ENCODE results near the gene NOX5. TPM values are rescaled to one million over a fixed set of nuclear protein-coding genes. Genes with fewer than 3 reads are reported as not detected.

Gene NOX5
- total RNA-seq, 2 experiments from 2014 or later: not detected

GRCh38 chr15:69093614-69094013 lies 79.1 kb downstream of the NOX5 start:
- POLR2A ChIA-PET: no interaction called here
- CTCF ChIA-PET: no interaction called here

- POLR2A ChIA-PET: no interaction called here
- CTCF ChIA-PET: no interaction called here
Measured at GRCh38 chr15:69094124-69094921, 79.8 kb downstream of the NOX5 start.

- CTCF ChIA-PET: no interaction called here
- POLR2A ChIA-PET: no interaction called here
Measured at GRCh38 chr15:69095274-69095673, 80.8 kb downstream of the NOX5 start.

- CTCF ChIA-PET: no interaction called here
- POLR2A ChIA-PET: no interaction called here
Measured at GRCh38 chr15:69096196-69096595, 81.7 kb downstream of the NOX5 start.

DNA sequence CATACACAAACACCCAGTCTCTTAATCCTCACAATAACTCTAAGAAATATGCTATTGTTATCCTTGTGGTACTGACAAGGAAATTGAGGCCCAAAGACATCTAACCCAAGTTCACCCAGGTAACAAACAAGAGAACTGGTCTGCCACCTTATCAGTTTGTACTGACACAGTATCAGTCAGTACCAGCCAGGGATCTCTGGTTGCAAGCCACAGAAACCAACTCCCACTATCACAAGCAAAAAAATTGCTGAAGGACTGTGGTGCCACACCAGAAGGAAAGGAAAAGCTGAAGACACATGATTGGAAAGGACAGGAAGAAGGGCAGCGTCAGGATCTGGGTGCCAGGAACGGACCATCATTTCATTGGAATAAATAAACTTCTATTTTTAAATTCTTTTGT lies 82.1 kb downstream of the NOX5 start:
- ChIA-PET CTCF (no interaction called here), POLR2A (no interaction called here)

DNA sequence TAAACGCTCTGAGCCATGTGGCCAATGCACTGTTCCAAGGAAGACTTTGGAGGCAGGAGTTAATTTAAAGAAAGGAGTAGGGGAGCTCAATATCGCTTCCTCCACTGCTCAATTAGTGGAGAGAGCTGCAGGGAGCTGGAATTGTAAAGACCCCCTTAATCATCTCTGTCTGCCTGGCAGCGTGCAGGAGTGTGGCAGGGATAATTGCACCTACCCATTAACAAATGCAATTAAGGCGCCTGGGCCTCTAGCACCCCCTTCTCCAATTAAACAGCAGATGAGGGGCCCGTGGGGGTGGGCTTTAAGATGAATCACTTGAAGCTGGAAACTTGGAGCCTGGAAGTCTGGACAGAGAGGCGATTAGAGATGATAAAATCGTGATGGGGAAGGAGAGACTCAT lies 84.3 kb downstream of the NOX5 start:
- POLR2A ChIA-PET: no interaction called here
- CTCF ChIA-PET: no interaction called here

DNA sequence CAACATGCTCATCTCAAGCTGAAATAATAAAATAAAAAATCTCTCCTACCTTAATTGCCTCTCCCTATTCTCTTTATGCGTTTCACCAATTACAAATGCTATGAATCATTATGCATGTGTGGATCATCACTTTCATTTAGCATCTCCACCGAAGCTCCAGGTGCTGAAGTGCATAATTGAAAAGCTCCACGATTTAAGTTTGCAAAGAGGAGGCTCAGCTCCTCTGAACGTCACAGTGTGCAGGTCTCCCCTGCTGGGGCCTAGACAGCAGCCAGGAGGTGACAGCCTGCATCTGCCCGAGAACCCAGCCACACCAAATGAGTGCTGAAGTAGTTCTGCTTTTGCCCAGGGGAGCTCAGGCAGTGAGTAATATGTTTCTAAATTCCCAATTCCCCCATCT lies 85.4 kb downstream of the NOX5 start:
- ChIA-PET POLR2A (no interaction called here), CTCF (no interaction called here)

DNA sequence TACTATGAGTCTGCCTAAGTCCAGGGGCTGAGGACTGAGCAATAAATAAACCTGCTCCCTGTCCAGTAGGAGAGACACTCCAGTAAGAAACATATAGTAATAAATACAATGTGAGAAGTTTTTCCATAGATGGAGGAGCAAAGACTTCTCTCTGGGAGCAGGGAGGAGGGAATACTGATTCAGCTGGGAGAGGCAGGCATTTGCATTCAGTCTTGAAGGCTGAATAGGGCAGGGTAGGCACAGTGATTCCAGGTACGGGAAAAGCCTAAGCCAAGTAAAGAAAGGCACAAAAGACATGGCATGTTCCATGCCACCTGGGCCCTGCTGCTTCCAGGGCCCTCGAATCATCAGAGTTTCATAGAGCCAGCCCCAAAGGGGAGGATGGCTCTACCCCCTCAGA lies 86.3 kb downstream of the NOX5 start:
- CTCF ChIA-PET: no interaction called here

GRCh38 chr15:69104050-69104750 lies 89.7 kb downstream of the NOX5 start:
- POLR2A ChIA-PET: no interaction called here
- CTCF ChIA-PET: no interaction called here

More for the DNA sequence above, 86.3 kb downstream of the NOX5 start:
- POLR2A ChIA-PET: interaction anchor here (0.7 kb wide), 1 partner anchor 59 kb away, joined by 3 read pairs; no protein-coding TSS in a partner anchor

DNA sequence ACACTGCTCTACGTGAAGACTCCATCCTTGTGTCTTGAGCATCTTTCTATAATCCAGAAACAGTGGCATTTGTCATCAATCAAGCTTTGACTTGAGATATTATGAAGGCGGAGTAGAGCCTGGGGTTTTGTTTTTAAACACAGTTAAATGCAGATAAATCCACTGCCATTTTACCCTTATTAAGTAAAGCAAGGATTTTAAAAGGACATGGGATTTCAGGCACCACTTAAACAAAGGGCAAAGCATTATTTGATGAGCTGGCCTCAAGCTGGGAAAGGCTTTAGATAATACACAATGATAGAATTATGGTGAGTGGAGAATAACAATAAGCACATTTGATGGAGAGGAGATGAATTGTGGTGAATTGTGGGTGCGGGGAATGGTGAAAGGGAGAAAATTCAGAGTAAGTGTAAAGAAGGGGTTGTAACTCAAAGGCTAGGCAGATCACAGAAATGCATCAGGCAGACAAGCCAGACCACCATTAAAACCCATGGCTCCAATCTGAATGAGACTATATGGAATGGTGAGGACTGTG lies 91.0 kb downstream of the NOX5 start:
- ChIA-PET CTCF (no interaction called here), POLR2A (no interaction called here)

- CTCF ChIA-PET: interaction anchor here (0.7 kb wide), 1 partner anchor 529 kb away, joined by 5 read pairs; no protein-coding TSS in a partner anchor
- POLR2A ChIA-PET: interaction anchor here (0.7 kb wide), 1 partner anchor 10 kb away, joined by 5 read pairs; no protein-coding TSS in a partner anchor
Measured at GRCh38 chr15:69107025-69107620, 92.6 kb downstream of the NOX5 start.

Other genes starting within 250 kb of the NOX5 start
- 100 to 1,000 TPM; 265 to 270 TPM for gene ANP32A, start 193.8 kb upstream of the NOX5 start, total RNA-seq
- under 1 TPM; 0.90 to 0.99 TPM for gene SPESP1, start 84.2 kb upstream of the NOX5 start, total RNA-seq
- gene GLCE, start 145.9 kb downstream of the NOX5 start, total RNA-seq: 1 to 10 TPM; 5.3 to 6.1 TPM

Data from activated CD8-positive, alpha-beta memory T cell treated with anti-CD3 and anti-CD28 coated beads for 36 hours (primary cell).